NK-92 (cell line): ENCODE data around the gene LSAMP.
"Not testable (repeated sequence)": the region's sequence is repeated elsewhere in the genome, so short reads cannot be mapped to it uniquely, and the experiment has no call there.

ENCODE experiments used
- DNase-seq: peaks from one replicate; lab custom pipeline; 2025; ENCODE audit not compliant: unreplicated experiment; lab: John Stamatoyannopoulos, UW

The LSAMP gene

GRCh38 chr3:115783426-115783825, 661.9 kb downstream of the LSAMP start:
- DNase-seq, result not testable (repeated sequence)

GRCh38 chr3:115779011-115779410, 666.3 kb downstream of the LSAMP start:
- no peak for DNase-seq

- no peak for DNase-seq
Observed at GRCh38 chr3:115772951-115773350, 672.3 kb downstream of the LSAMP start.

- DNase-seq, result no peak
Observed at GRCh38 chr3:115768661-115769060, 676.6 kb downstream of the LSAMP start.

GRCh38 chr3:115766587-115767482, 678.5 kb downstream of the LSAMP start:
- DNase-seq, result no peak

GRCh38 chr3:115761927-115762305, 683.4 kb downstream of the LSAMP start:
- no peak for DNase-seq

- DNase-seq, result no peak
Observed at GRCh38 chr3:115760716-115761115, 684.6 kb downstream of the LSAMP start.

- no peak for DNase-seq
Observed at GRCh38 chr3:115758076-115758763, 687.1 kb downstream of the LSAMP start.

GRCh38 chr3:115752978-115753377, 692.3 kb downstream of the LSAMP start:
- DNase-seq, result not testable (repeated sequence)
